HepG2 (cell line): ENCODE measurements around the gene LDLRAD4. TPM values are rescaled to one million over a fixed set of nuclear protein-coding genes. Genes with fewer than 3 reads are reported as not detected.

Source experiments
- ATAC-seq: fragments of 200-7000 bp; cut with Tn5 transposase; 3 replicates; pipeline ENCODE4 v1.9.1; 2020; ENCODE audit warnings: mild to moderate bottlenecking, moderate library complexity
- BruUV-seq: library from RNA; stranded (reverse); fragments of 400-500 nt; replicated peaks from 2 replicates; lab custom pipeline; 2021; lab: Mats Ljungman, UMichigan
- CTCF ChIA-PET: fragments of 300-600 bp; formaldehyde crosslinking; extraction: SDS; loops from one replicate; lab custom pipeline; 2021; ENCODE audit warnings: low total read pairs, inconsistent platforms, low intra/inter-chr PET ratio; lab: Yijun Ruan, JAX
- POLR2A ChIA-PET: fragments of 350-600 bp; sonication (Branson Sonifier 250); formaldehyde crosslinking; loops from one replicate; lab custom pipeline; 2020; ENCODE audit warnings: antibody characterized with exemption, inconsistent platforms; lab: Yijun Ruan, JAX
- DNase-seq: peaks from one replicate; pipeline ENCODE4 v3.0.0-alpha.2; 2015; ENCODE audit warnings: low spot score
- FAIRE-seq: peaks from 3 replicates; lab custom pipeline; 2011; peaks lifted over from hg19 to GRCh38; lab: Jason Lieb, UNC
- H2AFZ ChIP-seq: one replicate; pipeline ENCODE4 v1.6.1; 2011; ENCODE audit warnings: low read length, inconsistent platforms
- H3K27ac ChIP-seq: fragments of 300-600 bp; 3 replicates; pipeline ENCODE4 v1.8.0; 2011; ENCODE audit warnings: mixed run types, mild to moderate bottlenecking, mixed read lengths, low read length, inconsistent platforms; ENCODE audit not compliant: insufficient read depth; ENCODE audit errors: extremely low read length
- H3K27me3 ChIP-seq, 2 experiments: fragments of 200-600 bp in 1 of 2; 2 replicates in 1 of 2; 3 replicates in 1 of 2; pipeline versions ENCODE4 v1.6.0 to v1.8.0; 2011; ENCODE audit warnings: low read length in 2 of 2, mild to moderate bottlenecking in 2 of 2, moderate library complexity in 2 of 2, inconsistent platforms in 1 of 2; ENCODE audit not compliant: insufficient read depth in 2 of 2, control insufficient read depth in 1 of 2
- H3K36me3 ChIP-seq, 2 experiments: fragments of 200-600 bp in 1 of 2; replicated peaks in 1 of 2; 2 replicates in 1 of 2; 3 replicates in 1 of 2; pipeline versions ENCODE4 v1.5.1 to v1.8.0; 2011; ENCODE audit warnings: low read length in 2 of 2, inconsistent platforms in 1 of 2; ENCODE audit not compliant: insufficient read depth in 2 of 2, control insufficient read depth in 1 of 2
- H3K4me1 ChIP-seq: 2 replicates; pipeline ENCODE4 v1.5.1; 2012; ENCODE audit warnings: low read length, inconsistent platforms; ENCODE audit not compliant: insufficient read depth
- H3K4me2 ChIP-seq: 2 replicates; pipeline ENCODE4 v1.6.0; 2011; ENCODE audit warnings: low read depth, low read length, inconsistent platforms
- H3K4me3 ChIP-seq, 3 experiments: fragments of 200-600 bp in 1 of 3; sonication (generic), shearing (Covaris generic) in 1 of 3; replicated peaks in 1 of 3; 2 replicates each; pipeline ENCODE4 v1.5.1; 2011 to 2016; ENCODE audit warnings: low read length in 3 of 3, inconsistent platforms in 2 of 3, low read depth in 2 of 3, mild to moderate bottlenecking in 2 of 3, control low read depth in 1 of 3, mixed read lengths in 1 of 3; ENCODE audit not compliant: insufficient read depth in 1 of 3
- H3K79me2 ChIP-seq: one replicate; pipeline ENCODE4 v1.6.1; 2011; ENCODE audit warnings: low read length, inconsistent platforms; ENCODE audit not compliant: insufficient read depth
- H3K9ac ChIP-seq: 2 replicates; pipeline ENCODE4 v1.6.0; 2011; ENCODE audit warnings: mild to moderate bottlenecking, low read depth, low read length, inconsistent platforms; ENCODE audit not compliant: insufficient read depth
- H3K9me3 ChIP-seq: 2 replicates; pipeline ENCODE4 v1.5.1; 2012; ENCODE audit warnings: mild to moderate bottlenecking, low read length
- H4K20me1 ChIP-seq: 2 replicates; pipeline ENCODE4 v1.6.0; 2011; ENCODE audit warnings: inconsistent platforms, mild to moderate bottlenecking, low read length, moderate library complexity; ENCODE audit not compliant: insufficient read depth
- DNMT1 ChIP-seq: sonication (generic); formaldehyde crosslinking; IDR thresholded peaks from 2 replicates; pipeline ENCODE4 v1.5.1; 2020; ENCODE audit warnings: mild to moderate bottlenecking, missing genetic modification reagents
- ELF1 ChIP-seq: sonication (generic); formaldehyde crosslinking; IDR thresholded peaks from 2 replicates; pipeline ENCODE4 v1.4.0; 2020; ENCODE audit warnings: missing genetic modification reagents
- FLYWCH1 ChIP-seq: sonication (generic); formaldehyde crosslinking; IDR thresholded peaks from 2 replicates; pipeline ENCODE4 v1.8.1; 2023; ENCODE audit warnings: mild to moderate bottlenecking, missing genetic modification reagents
- FOXM1 ChIP-seq: sonication (generic); formaldehyde crosslinking; IDR thresholded peaks from 2 replicates; pipeline ENCODE4 v1.5.0; 2020; ENCODE audit warnings: missing genetic modification reagents
- HMG20A ChIP-seq: IDR thresholded peaks from 2 replicates; pipeline ENCODE4 v1.6.1; 2016; ENCODE audit warnings: borderline replicate concordance
- ZFX ChIP-seq: sonication (generic); formaldehyde crosslinking; IDR thresholded peaks from 2 replicates; pipeline ENCODE4 v1.4.0; 2020; ENCODE audit warnings: mild to moderate bottlenecking, low read depth, missing genetic modification reagents, moderate library complexity
- ZNF383 ChIP-seq: sonication (generic); formaldehyde crosslinking; IDR thresholded peaks from 2 replicates; pipeline ENCODE4 v1.4.0; 2020; ENCODE audit warnings: missing genetic modification reagents, mild to moderate bottlenecking, borderline replicate concordance
- ZNF598 ChIP-seq: sonication (generic); formaldehyde crosslinking; IDR thresholded peaks from 2 replicates; pipeline ENCODE4 v1.5.1; 2020; ENCODE audit warnings: mild to moderate bottlenecking, missing genetic modification reagents, borderline replicate concordance
- ZNF770 ChIP-seq: sonication (generic); formaldehyde crosslinking; IDR thresholded peaks from 2 replicates; pipeline ENCODE4 v1.5.0; 2020; ENCODE audit warnings: mild to moderate bottlenecking, missing genetic modification reagents
- WGBS: methylation state at CpG from one replicate; pipeline ENCODE4 v1.1.6; 2017; ENCODE audit warnings: low lambda C conversion rate; 5-methylcytosine and 5-hydroxymethylcytosine counted together
- in situ Hi-C: cut with HindIII; loops from 2 replicates; pipeline ENCODE4 v1.10.0; 2017; ENCODE audit warnings: low pct_unique_long_range_greater_than_20kb; ENCODE audit not compliant: extremely low pct_ligation_motif_present
- intact Hi-C: fragments of 100-400 bp; cut with micrococcal nuclease; formaldehyde crosslinking; loops from one replicate; pipeline ENCODE4 v1.10.0; 2022; ENCODE audit not compliant: unreplicated experiment
- polyA plus RNA-seq, 8 experiments: library from polyadenylated mRNA; depleted of rRNA in 3 of 8; stranded (reverse) in 7 of 8; unstranded in 1 of 8; fragments of >200 nt; fragmentation: Illumina TruSeq in 4 of 8; extraction: Trizol in 4 of 8; gene quantifications; 2 replicates each; pipeline versions ENCODE4 v1.2.1 to v1.2.3, GENCODE V29; 2011 to 2016; ENCODE audit warnings: low read depth in 4 of 8, missing spikeins in 1 of 8, mixed read lengths in 1 of 8; ENCODE audit not compliant: insufficient read depth in 1 of 8
- total RNA-seq, 5 experiments: library from RNA; depleted of rRNA; stranded (reverse); fragments of >200 nt; fragmentation: Illumina TruSeq; extraction: Trizol; gene quantifications; 2 replicates each; pipeline ENCODE4 v1.2.3, GENCODE V29; 2016; ENCODE audit warnings: low read depth in 1 of 5

The LDLRAD4 gene
- total and polyA plus RNA-seq, 2 of the 13 experiments (the other 11 are each of a cell fraction or from before 2014, with no cell fraction given): 13.6 to 20.9 TPM

GRCh38 chr18:13285874-13286273 is 67.3 kb downstream of the LDLRAD4 start:
- no peaks in the 10 kb centered on the region for H3K9me3 ChIP-seq
- H3K9ac ChIP-seq: no peak overlapping the region
- no peak overlapping the region for H2AFZ ChIP-seq
- intact Hi-C loops: no loop called here
- FAIRE-seq (no peak), ATAC-seq (no peak)
- H3K4me2 ChIP-seq: no peak overlapping the region
- POLR2A ChIA-PET: no interaction called here
- 92% methylated on average over 4 of the region's 4 CpGs for WGBS
- H3K36me3 ChIP-seq: no peaks in the 10 kb centered on the region
- no peak for TF ChIP-seq ZNF598 (CRISPR knock-in tag)
- TF ChIP-seq FLYWCH1: no peak
- TF ChIP-seq FOXM1 (CRISPR knock-in tag): no peak
- no peak for TF ChIP-seq ZNF383
- TF ChIP-seq HMG20A (CRISPR knock-in tag): no peak
- no peak for TF ChIP-seq ZFX (CRISPR knock-in tag)
- no peak for TF ChIP-seq ELF1
- TF ChIP-seq DNMT1 (CRISPR knock-in tag): no peak
- no peak for TF ChIP-seq ZNF770 (CRISPR knock-in tag)
- TF ChIP-seq, all 625 proteins: peak for 0
- CTCF ChIA-PET: no interaction called here
- Histone ChIP-seq H3K4me1 (peaks cover 18% of the 10 kb centered on the region), H3K79me2 (no peaks in the 10 kb centered on the region), H3K4me3 (no peak overlapping the region), H3K27me3 (no peaks in the 10 kb centered on the region), H3K27ac (no peak overlapping the region), H4K20me1 (no peaks in the 10 kb centered on the region)
- DNase-seq: no peak
- in situ Hi-C loops: no loop called here
- BruUV-seq: no TSS peak
